KG1 (cell line): ENCODE data around the gene DCST1.

ENCODE experiments used
- DNase-seq: peaks from one replicate; lab custom pipeline; 2025; lab: John Stamatoyannopoulos, UW

DCST1 gene

GRCh38 chr1:155032886-155033285 lies 738 bp upstream of the DCST1 start:
- no peak for DNase-seq

GRCh38 chr1:155034318-155035208 lies 939 bp downstream of the DCST1 start:
- DNase-seq: no peak

DNA sequence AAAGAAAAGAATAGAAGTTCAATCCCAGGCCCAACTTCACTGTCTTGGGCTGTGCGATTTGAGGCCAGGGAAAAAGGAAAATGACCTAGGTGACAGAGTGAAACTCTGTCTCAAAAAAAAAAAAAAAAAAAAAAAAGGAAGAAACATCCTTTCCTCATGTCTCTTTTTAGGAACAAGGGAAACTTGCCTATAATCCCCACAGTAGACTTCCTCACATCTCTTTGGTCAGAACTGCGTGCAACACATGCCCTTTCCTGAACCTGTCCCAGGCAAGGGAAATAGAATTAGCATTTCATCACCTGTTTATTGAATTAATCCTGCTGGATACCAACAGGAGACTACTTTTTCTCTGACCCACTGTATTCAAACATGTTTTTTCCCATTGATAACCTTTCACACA lies 2.3 kb downstream of the DCST1 start:
- DNase-seq: no peak

- DNase-seq: no peak
Measured at GRCh38 chr1:155037043-155037442, 3.4 kb downstream of the DCST1 start.

DNA sequence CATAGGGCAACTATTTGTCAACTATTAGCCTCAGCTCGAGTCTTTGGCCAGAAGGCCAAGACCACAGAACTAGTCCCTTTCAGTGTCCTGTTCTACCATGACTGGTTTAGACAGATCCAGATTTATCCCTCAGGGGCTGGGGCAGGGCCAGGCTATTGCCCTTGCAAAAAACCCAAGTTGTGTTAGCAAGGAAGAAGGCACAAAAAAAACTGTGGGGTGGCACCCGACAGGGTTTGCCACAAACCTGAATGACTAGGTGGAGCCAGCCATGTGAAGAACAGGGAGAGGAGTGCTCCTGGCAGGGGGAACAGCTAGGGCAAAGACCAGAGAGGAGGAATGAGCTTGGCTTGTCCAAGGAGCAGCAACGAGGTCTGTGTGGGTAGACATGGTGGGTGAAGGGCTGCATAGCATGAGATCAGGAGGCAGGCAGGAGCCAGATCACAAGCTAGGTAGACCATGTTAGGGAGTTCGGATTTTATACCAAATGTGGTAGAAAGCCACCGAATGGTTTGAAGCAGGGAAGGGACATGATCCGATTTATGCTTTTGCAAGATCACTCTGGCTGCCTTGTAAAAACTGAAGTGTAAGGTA lies 4.3 kb downstream of the DCST1 start:
- no peak for DNase-seq

DNA sequence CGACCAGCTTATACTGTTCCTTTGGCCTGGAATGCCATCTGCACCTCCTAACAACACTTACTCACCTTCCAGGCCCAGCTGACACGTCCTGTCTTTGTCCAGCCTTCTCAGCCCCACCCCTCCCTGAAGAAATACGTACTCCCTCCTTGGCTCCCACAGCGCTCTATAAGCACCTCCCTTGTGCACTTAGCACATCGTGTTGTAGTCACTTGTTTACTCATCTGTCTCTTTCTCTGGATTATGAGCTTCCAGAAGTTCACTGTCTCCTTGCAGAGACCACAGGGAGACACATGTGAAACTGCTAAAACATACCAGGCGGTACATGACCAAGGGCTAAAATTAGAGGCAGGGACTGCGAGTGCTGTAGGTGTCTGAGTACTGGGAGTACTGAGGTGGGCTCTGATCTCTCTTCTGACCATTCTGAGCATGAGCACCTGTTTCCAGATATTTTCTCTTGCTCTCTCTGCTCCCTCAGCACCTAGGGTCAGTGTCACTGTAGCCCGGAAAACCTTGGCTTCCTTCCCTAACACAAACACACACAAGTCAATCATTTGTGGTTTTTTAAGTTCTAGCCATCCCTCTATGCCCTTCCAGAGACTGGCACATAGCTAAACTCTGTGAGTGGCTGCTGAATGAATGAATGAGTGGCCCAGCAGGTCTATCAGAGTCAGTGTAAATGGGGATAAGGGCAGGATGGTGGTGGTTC lies 5.1 kb downstream of the DCST1 start:
- no peak for DNase-seq

DNA sequence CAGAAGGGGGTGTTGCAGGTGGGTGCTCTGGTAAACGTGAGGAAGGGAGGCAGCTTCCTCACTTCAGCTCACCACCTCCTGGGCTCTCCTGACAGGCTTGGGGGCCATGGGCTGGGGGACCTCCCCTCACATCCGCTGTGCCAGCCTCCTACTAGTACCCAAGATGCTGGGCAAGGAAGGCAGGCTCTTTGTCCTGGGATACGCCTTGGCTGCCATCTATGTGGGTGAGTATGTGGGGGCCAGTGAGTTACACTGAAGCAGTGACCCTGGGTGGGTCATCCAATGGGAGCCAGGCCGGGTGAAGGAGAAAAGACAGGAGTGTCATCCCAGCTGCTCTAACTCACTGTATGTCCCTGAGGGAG lies 5.7 kb downstream of the DCST1 start:
- DNase-seq: no peak

GRCh38 chr1:155040358-155041093 lies 6.9 kb downstream of the DCST1 start:
- DNase-seq: no peak

- DNase-seq: no peak
Measured at GRCh38 chr1:155042789-155043188, 9.2 kb downstream of the DCST1 start.

- DNase-seq: no peak
Measured at GRCh38 chr1:155043301-155043702, 9.7 kb downstream of the DCST1 start.

DNA sequence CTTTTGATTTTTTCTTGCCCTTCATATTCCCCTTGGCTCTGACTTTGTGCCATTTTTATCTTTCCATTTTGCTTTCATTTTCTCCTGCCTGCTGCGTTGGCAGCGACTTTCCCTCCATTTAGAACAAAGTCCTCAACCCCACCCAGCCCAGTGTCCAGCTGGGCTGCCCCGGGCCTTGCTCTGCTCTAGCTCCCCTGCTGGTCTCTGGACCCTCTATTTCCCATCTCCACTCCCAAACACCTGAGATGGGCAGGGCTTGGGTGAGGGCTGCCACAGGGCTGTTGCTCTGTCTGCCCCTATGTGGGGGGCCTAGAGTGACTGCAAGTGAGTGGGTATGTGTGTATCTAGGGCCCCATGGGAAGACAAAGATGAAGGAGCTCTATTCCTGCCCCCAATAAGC lies 10.2 kb downstream of the DCST1 start:
- no peak for DNase-seq

- no peak for DNase-seq
Measured at GRCh38 chr1:155044365-155044764, 10.7 kb downstream of the DCST1 start.

DNA sequence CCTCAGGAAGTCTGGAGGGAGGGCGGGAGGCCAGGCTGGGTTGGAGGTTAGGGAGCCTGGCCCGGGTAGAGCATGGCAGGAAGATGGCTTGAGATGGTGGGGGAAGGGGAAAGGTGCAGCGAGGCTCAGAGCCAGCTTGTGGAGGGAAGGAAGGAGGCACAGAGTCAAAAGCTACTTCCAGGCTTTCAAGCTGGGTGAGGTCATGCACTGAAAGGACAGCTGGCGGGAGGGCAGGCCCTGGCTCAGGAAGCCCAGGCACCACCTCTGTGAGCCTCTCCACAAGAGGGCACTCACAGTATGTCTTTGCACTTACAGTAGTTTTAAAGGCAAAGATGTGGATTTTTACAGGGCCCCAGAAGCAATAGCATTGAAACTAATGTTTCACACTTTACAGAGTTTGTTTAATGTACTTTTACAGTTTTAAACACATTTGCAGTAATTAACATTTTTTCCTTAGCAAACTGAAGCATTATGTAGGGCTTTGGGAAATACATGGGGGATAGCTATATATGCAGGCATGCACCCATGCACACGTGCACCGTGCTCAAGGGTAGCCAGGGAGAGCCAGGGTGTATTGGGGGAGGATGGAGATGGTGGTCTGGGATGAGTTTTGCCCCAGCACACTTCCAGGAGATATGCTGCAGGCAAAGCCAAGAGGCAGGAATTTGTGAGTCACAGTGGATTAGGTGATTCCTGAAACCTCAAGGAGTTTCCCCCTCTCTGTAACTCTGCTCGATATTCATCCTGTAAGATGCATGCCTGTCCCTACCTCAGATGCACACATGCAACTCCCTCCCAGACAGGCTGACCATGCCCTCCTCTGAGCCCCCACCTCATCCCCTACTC lies 11.4 kb downstream of the DCST1 start:
- DNase-seq: peak; percentile 31

- no peak for DNase-seq
Measured at GRCh38 chr1:155048449-155049334, 15.1 kb downstream of the DCST1 start.

DNA sequence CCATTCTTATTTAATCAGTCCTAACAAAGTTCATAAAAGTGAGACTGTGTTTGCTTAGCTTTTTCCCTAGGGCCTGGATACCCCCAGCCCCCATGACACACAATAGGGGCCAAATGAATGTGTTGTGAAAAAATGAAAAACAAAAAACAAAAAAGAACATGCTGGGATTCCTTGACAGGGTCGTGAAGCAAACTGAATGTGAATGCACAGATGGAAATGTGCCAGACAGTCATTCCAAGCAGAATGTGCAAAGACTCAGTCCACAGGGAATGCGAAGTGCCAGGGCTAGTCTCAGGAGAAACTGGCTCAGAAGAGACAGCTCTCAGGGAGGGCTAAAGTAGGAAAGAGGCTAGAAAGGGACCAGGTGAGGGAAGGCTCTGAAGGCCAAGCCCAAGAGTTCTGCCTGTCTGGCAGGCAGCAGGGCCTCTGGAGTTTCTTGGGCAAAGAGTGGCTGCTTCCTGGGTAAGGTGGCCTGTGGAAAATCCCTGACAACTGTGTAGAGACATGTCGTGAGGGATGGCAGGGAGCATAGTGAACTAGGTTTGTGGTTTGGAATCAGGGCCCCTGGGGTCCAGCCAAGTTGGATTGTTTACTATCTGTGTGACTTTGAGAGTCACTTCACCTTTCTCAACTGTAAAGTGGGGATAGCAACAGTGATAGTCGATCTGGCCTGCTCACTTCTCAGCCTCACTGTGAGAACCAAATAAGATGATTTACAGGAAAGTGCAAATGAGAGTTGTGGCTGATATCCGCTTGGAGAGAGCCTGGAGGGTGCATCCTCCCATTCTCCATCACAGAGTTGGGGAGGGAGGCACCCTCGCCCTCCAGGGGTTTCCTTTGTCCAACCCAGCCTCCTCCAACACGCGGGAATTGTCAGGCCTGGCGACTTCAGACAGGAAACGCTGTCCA lies 16.3 kb downstream of the DCST1 start:
- DNase-seq: no peak

DNA sequence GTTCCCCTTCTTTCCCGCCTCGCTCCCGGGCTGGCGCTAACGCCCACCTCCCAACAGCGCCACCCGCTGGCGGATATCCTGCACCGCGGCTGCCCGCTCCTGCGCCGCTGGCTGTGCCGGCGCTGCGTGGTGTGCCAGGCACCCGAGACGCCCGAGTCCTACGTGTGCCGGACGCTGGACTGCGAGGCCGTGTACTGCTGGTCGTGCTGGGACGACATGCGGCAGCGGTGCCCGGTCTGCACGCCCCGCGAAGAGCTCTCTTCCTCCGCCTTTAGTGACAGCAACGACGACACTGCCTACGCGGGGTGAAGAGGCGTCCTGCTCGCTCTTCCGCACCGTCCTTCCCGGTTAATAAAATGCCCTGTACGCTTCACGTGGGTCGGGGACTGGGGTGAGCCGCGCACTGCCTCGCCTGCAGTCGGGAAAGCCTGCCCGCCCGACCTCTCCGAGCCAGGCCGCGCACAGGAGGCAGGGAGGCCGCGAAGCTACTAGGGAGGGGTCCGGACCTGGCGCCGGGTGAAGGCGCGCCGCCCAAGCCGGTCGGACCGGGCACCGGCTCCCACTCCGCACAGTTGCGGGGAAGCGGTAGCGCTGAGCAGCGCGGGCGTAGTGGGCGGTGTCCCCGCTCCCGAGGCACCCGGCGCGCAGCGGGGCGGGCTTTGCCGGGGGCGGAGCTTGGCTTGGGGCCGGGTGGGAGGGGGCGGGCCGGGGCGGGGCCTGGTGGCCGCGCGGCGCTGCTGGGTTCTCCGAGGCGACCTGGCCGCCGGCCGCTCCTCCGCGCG lies 17.1 kb downstream of the DCST1 start, which contains the start of gene ADAM15:
Gene ADAM15, plus strand, starts transcription at position 757 of the 782 bp plus-strand sequence. CDS start 71 bp downstream, outside the sequence.
- peak; percentile 47 for DNase-seq

GRCh38 chr1:155051342-155051776 lies 17.7 kb downstream of the DCST1 start:
- DNase-seq: no peak

DNA sequence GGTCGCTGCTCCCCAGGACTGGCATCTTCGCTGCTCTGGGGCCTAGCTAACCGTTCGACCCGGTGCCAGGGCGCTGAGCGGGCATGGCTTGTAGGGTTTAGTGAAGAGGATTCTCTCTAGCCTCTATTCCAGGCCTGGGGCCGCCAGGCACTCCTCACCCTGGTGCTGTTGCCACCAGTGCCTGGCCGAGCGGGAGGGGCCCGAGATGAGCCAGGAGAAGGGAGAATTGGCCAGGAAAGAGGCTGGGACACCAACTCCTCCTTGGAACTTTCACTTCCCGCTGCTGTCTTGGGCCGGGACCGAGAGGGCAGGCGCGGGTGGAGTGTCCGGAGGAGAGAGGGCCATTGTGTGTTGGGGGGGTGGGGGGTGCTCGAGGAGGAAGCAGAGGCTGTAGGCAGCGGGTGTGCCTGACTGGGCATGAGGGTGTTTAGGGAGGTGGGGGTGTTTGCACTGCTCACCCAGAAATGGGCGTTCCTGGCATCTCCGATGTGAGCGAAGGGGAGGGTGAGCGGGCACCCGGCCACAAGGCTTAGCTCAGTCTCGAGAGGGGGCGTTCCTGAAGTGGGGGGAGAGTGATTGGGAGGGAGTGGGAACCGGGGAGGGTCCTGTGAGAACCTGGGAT lies 18.3 kb downstream of the DCST1 start:
- peak; percentile 29 for DNase-seq
